Fibroblast of villous mesenchyme (primary cell): ENCODE measurements around the gene KANSL3. TPM values are rescaled to one million over a fixed set of nuclear protein-coding genes. Genes with fewer than 3 reads are reported as not detected.

Experiments
- DNase-seq: peaks from one replicate; pipeline ENCODE4 v3.0.0-alpha.2; 2010; ENCODE audit warnings: low read depth
- H3K4me3 ChIP-seq: 2 replicates; pipeline ENCODE4 v1.5.1; 2011; ENCODE audit warnings: low read depth, mild to moderate bottlenecking, low read length
- total RNA-seq: library from RNA; depleted of rRNA; stranded (reverse); fragments of >200 nt; gene quantifications from 2 replicates; pipeline ENCODE4 v1.2.3, GENCODE V29; 2012
- TF ChIP-seq, protein P1 (sequence below): IDR thresholded peaks from 2 replicates; pipeline ENCODE4 v1.5.1; 2012; ENCODE audit warnings: low read depth, mild to moderate bottlenecking, low read length; ENCODE audit not compliant: insufficient read depth

The KANSL3 gene
- total RNA-seq, 1 donor = 35.4 TPM

DNA sequence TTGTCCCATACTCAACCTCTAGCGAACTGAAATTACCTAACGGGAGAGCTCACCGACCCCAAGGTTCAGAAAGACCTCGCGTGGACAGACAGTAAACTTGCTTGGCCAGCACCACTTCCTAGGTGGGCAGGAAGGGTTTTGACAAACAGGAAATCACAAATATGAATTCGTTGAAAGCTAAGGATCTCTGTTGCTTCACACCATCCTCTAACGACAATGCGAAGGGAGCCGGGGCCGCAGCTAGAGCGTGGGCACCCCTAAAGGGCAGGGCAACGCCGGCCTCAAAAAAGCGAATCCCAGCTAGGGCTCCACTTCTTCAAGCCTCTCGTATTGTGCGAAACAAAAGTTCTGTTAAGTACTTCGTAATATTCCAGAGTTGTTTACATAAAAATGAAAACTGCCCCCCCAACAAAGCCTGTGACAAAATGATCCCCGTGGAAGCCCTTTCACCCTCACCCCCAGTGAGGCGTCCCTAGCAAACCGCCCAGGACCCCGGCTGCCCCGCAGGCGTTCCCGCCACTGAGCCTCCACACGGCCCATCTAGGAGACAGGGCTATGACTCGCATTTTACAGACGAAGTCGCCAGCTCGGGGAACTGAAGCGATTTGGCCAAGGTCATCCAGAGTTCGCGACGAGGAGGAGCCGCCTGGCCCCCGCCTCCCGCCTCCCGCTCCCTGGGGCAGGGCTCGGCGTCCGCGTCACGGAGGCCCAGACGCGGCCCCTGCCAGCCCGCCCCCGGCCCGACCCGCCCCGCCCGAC, 548 bp downstream of the KANSL3 start:
- peak overlapping the region; percentile 67 for H3K4me3 ChIP-seq
- TF ChIP-seq, protein P1, sequence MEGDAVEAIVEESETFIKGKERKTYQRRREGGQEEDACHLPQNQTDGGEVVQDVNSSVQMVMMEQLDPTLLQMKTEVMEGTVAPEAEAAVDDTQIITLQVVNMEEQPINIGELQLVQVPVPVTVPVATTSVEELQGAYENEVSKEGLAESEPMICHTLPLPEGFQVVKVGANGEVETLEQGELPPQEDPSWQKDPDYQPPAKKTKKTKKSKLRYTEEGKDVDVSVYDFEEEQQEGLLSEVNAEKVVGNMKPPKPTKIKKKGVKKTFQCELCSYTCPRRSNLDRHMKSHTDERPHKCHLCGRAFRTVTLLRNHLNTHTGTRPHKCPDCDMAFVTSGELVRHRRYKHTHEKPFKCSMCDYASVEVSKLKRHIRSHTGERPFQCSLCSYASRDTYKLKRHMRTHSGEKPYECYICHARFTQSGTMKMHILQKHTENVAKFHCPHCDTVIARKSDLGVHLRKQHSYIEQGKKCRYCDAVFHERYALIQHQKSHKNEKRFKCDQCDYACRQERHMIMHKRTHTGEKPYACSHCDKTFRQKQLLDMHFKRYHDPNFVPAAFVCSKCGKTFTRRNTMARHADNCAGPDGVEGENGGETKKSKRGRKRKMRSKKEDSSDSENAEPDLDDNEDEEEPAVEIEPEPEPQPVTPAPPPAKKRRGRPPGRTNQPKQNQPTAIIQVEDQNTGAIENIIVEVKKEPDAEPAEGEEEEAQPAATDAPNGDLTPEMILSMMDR = no peak
- peak; percentile 91 for DNase-seq

DNA sequence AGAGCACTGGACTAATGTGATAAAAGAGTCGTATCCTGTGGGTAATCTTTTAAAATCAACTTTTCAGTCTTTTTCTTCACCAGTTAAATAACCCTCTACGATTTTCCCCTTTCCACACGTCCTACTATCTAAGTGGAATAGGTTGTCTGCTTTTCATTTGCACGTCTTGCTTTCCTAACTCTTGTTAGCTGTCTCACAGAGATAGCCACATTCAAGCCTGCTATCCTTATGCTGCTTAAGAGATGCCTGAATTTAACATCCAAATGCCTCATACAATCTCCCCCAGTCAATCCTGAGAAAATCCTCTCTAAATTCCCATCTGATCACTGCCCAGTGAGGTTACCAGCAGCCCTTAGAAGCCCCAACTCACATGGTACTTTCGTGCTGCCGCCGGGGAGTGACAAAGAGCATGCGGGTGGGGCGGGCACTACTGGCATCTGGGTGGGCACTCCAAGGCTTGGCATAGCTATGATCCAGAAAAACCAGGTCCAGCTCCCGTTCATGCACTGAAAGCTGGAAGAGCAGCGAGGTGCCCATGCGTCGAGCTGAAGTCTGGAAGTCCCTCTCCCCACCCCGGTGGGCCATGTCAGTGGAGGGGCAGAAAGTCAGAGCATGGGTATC, 1.5 kb downstream of the KANSL3 start:
- TF ChIP-seq, protein P1 = no peak
- DNase-seq = peak; percentile 27

DNA sequence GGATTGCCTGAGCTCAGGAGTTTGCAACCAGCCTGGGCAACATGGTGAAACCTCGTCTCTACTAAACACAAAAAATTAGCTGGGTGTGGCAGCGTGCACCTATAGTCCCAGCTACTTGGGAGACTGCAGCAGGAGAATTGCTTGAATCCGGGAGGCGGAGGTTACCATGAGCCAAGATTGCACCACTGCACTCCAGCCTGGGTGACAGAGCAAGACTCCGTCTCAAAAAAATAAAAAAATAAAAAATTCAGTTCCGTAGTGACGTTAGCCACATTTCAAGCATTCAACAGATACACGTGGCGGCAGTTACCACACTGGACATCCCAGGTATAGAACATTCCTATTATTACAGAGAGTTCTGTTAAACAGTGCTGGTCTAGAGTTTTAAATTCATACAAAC, 4.5 kb downstream of the KANSL3 start:
- DNase-seq = no peak
- no peak overlapping the region for H3K4me3 ChIP-seq
- TF ChIP-seq, protein P1 = no peak

More for the DNA sequence above, 1.5 kb downstream of the KANSL3 start:
- H3K4me3 ChIP-seq = peak overlapping the region; percentile 67

DNA sequence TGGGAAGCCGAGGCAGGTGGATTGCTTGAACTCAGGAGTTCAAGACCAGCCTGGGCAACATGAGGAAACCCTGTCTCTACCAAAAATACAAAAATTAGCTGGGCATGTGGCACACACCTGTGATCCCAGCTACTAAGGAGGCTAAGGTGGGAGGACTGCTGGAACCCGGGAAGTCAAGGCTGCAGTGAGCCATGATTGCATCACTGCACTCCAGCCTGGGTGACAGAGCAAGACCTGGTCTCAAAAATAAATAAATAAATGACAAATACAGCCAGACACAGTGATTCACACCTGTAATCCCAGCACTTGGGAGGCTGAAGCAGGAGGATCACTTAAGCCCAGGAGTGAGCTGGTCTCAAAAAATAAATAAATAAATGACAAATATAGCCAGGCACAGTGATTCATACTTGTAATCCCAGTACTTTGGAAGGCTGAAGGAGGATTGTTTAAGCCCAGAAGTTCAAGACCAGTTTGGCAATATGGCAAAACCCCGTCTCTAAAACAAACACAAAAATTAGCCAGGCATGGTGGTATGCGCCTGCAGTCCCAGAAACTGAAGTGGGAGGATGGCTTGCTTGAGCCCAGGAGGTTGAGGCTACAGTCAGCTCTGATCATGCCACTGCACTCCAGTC, 6.2 kb downstream of the KANSL3 start:
- DNase-seq = peak; percentile 47
- TF ChIP-seq, protein P1 = no peak
- no peak overlapping the region for H3K4me3 ChIP-seq

DNA sequence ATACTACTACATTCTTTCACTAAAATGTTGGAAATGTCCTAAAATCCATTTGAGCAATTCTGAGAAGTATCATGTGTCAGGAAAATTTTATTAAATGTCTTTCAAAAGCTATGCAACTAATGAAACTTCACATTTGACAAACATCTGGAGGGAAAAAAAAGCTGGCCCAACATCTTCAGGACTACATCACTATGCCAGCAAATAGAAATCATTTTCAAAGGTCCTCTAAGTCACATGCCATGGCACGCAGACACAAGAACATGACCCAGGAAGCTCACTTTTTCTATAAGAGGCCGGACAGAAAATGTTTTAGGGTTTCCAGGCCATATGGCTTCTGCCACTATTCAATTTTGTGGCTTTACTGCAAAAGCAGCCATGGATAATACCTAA, 11.6 kb downstream of the KANSL3 start:
- no peak overlapping the region for H3K4me3 ChIP-seq
- no peak for DNase-seq
- TF ChIP-seq, protein P1 = no peak

DNA sequence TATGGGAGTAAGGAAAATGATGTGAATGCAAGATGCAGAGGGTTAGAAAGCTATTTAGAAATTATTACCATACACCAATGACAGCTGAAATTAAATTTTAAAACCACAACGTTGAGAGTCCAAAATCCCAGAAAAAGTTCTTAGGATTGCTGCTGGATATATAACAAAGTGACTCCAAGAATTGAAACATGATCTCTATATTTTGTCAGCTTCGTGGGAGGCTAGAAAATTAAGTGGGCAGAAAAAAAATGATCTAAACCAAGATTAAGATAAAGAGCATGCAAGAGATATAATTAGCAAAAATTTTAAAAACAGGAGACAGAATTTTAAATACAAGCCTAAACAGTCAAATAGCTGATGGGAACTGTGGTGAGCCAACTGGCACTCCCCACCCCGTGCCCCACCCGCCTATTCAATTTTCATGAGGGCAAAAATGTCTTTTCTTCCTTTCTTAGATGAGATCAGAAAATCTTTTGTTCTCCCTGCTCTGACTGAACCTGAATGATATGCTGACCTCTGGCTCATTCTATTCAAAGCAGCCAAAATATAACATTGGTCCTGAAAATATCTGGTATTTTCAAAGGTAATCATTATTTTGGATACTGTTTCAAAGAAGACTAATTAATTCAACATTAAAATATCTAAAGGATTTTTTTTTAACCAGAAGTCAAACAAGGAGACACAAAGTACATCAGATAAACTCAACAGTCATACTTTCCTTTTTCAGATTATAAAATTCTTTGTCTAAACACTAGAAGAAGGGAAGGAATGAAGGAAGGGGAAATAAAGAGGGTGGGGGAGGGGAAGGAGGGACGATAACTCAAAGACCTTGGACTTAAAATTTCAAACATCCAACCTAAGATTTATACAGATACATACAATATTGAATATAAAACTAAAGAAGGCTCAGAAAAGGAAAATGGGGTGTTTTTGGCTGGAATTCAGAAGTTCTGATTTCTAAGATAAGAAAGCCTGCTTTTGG, 12.2 kb downstream of the KANSL3 start:
- DNase-seq = no peak
- TF ChIP-seq, protein P1 = no peak

More for the DNA sequence above, 12.2 kb downstream of the KANSL3 start:
- no peak overlapping the region for H3K4me3 ChIP-seq
